ENCODE data around the gene CALHM6. TPM values are rescaled to one million over a fixed set of nuclear protein-coding genes. Genes with fewer than 3 reads are reported as not detected.

Gene CALHM6
- 1 to 10 TPM in 2 of 3 donors, not detected in 1; 4.2 to 5.6 TPM for total RNA-seq
- long read RNA-seq, donor 1, partial matches to known transcripts = 3 of 4 reads
- long read RNA-seq, donor 1, other reads (novel, unspliced or antisense) = 0 of 4 reads
- long read RNA-seq, donor 2, partial matches to known transcripts = 5 of 6 reads
- long read RNA-seq, donor 2, other reads (novel, unspliced or antisense) = 0 of 6 reads

GRCh38 chr6:116461331-116461931, at the start of gene CALHM6:
Gene CALHM6, plus strand, starts transcription at chr6:116461375. Its CDS starts 555 bp downstream, at chr6:116461930.
- intact Hi-C loops (cut with DNase I, micrococcal nuclease) = no loop called here
- Histone ChIP-seq H3K36me3 (ENCODE audit: low read depth) (no peaks in the 10 kb centered on the region), H3K4me3 (no peak within 1 kb of the TSS), H3K4me1 (ENCODE audit: low read depth) (no peaks in the 10 kb centered on the region), H3K9me3 (no peaks in the 10 kb centered on the region)
- ATAC-seq (peak; percentile 27), DNase-seq (no peak)
- TF ChIP-seq, protein P1, sequence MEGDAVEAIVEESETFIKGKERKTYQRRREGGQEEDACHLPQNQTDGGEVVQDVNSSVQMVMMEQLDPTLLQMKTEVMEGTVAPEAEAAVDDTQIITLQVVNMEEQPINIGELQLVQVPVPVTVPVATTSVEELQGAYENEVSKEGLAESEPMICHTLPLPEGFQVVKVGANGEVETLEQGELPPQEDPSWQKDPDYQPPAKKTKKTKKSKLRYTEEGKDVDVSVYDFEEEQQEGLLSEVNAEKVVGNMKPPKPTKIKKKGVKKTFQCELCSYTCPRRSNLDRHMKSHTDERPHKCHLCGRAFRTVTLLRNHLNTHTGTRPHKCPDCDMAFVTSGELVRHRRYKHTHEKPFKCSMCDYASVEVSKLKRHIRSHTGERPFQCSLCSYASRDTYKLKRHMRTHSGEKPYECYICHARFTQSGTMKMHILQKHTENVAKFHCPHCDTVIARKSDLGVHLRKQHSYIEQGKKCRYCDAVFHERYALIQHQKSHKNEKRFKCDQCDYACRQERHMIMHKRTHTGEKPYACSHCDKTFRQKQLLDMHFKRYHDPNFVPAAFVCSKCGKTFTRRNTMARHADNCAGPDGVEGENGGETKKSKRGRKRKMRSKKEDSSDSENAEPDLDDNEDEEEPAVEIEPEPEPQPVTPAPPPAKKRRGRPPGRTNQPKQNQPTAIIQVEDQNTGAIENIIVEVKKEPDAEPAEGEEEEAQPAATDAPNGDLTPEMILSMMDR (IDR thresholded peaks at IDR 0.05) = no peak

GRCh38 chr6:116412270-116412669, 48.9 kb upstream of the CALHM6 start:
- H3K4me3 ChIP-seq = no peak overlapping the region
- ATAC-seq (no peak), DNase-seq (no peak)
- H3K36me3 ChIP-seq (ENCODE audit: low read depth) = no peaks in the 10 kb centered on the region
- TF ChIP-seq, protein P1 (IDR thresholded peaks at IDR 0.05) = no peak
- peaks cover 6% of the 10 kb centered on the region for H3K4me1 ChIP-seq (ENCODE audit: low read depth)
- no peaks in the 10 kb centered on the region for H3K9me3 ChIP-seq
- intact Hi-C loops (cut with DNase I, micrococcal nuclease) = no loop called here

- H3K36me3 ChIP-seq (ENCODE audit: low read depth) = no peaks in the 10 kb centered on the region
- peaks cover 6% of the 10 kb centered on the region for H3K4me1 ChIP-seq (ENCODE audit: low read depth)
- ATAC-seq (no peak), DNase-seq (no peak)
- intact Hi-C loops (cut with DNase I, micrococcal nuclease) = no loop called here
- TF ChIP-seq, protein P1 (IDR thresholded peaks at IDR 0.05) = no peak
- no peaks in the 10 kb centered on the region for H3K9me3 ChIP-seq
- no peak overlapping the region for H3K4me3 ChIP-seq
Measured at GRCh38 chr6:116413357-116413756, 47.8 kb upstream of the CALHM6 start.

DNA sequence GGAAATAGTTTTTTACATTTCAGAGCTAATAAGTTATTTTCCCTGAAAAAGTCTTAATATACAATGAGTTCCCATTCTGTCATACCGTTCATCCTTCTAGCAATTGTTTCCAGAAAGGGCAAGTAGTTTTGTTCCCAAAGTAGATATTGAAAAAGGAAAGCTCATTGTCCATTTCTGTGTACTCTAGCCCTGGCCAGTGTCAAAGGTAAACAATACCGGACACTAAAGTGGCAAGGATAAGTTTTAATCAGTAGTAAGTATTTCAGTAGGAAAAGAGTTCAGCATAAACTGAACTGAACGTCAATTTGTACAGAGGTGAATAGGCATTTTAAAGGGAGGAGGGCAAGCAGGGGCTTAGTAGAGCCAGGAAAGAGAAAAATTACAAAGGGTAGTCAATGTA, 43.5 kb upstream of the CALHM6 start:
- H3K4me3 ChIP-seq = no peak overlapping the region
- intact Hi-C loops (cut with DNase I, micrococcal nuclease) = no loop called here
- TF ChIP-seq, protein P1 (IDR thresholded peaks at IDR 0.05) = no peak

DNA sequence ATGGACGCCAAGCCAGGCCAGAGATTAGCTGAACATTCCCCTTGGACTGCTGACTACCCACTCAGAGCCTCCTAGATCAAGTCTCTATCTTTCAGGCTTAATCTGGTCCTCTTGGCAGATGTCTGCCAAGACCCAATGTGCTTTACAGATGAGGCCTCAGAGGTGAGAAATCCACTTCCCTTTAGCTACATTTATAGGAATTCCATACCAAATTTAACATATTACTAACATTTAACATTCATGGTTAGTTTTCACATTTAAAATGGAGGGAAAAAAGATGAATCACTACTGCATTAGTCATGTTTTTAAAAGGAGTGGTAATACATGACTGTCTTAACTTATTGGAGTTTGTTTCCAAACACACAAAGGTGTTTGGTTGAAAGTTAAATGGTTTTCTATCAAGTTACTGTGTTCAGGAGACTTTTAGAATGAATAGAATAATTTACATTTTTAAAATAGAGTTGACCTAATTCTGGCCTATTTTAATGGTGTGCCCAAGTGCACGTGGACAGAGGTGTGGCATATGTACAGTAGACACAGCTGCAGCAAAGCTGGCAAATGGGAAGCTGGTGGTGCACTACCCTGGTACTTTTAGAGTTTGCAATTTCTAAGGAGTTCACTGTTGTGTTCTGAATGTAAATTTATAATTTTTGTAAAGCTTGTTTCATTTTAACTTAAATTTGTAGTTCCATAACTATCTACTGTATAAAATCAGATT, 41.9 kb upstream of the CALHM6 start:
- no peaks in the 10 kb centered on the region for H3K36me3 ChIP-seq (ENCODE audit: low read depth)
- intact Hi-C loops (cut with DNase I, micrococcal nuclease) = no loop called here
- DNase-seq (no peak), ATAC-seq (no peak)
- no peaks in the 10 kb centered on the region for H3K4me1 ChIP-seq (ENCODE audit: low read depth)
- no peaks in the 10 kb centered on the region for H3K9me3 ChIP-seq
- TF ChIP-seq, protein P1 (IDR thresholded peaks at IDR 0.05) = no peak
- H3K4me3 ChIP-seq = no peak overlapping the region

More for the DNA sequence above, 43.5 kb upstream of the CALHM6 start:
- Histone ChIP-seq H3K9me3 (no peaks in the 10 kb centered on the region), H3K4me1 (ENCODE audit: low read depth) (no peaks in the 10 kb centered on the region), H3K36me3 (ENCODE audit: low read depth) (no peaks in the 10 kb centered on the region)
- DNase-seq = no peak
- ATAC-seq = no peak

All from mucosa of descending colon (tissue), 3 donors.